Measurements from ENCODE around the gene SMAD6. TPM values are rescaled to one million over a fixed set of nuclear protein-coding genes. Genes with fewer than 3 reads are reported as not detected.

The SMAD6 gene
- total and polyA plus RNA-seq, 12 donors: 6.6 to 43.4 (median 19.7) TPM

- Histone ChIP-seq H3K36me3 (peaks cover 0 to 29% (median 0%) of the 10 kb centered on the region in 9 donors), H3K9me3 (no peaks in the 10 kb centered on the region), H3K27ac (no peak overlapping the region), H3K27me3 (no peaks in the 10 kb centered on the region), H3K4me3 (no peak overlapping the region), H3K4me1 (peaks cover 0 to 22% (median 8%) of the 10 kb centered on the region in 9 donors)
- no peak for DNase-seq
- intact Hi-C loops (cut with DNase I): loop anchor here in 1 of 10 donors (5.0 kb wide), 1 partner anchor 62 kb away; no protein-coding TSS in a partner anchor
- TF ChIP-seq, protein P1, sequence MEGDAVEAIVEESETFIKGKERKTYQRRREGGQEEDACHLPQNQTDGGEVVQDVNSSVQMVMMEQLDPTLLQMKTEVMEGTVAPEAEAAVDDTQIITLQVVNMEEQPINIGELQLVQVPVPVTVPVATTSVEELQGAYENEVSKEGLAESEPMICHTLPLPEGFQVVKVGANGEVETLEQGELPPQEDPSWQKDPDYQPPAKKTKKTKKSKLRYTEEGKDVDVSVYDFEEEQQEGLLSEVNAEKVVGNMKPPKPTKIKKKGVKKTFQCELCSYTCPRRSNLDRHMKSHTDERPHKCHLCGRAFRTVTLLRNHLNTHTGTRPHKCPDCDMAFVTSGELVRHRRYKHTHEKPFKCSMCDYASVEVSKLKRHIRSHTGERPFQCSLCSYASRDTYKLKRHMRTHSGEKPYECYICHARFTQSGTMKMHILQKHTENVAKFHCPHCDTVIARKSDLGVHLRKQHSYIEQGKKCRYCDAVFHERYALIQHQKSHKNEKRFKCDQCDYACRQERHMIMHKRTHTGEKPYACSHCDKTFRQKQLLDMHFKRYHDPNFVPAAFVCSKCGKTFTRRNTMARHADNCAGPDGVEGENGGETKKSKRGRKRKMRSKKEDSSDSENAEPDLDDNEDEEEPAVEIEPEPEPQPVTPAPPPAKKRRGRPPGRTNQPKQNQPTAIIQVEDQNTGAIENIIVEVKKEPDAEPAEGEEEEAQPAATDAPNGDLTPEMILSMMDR (IDR thresholded peaks at IDR 0.05): no peak
- 90 to 96% methylated on average over 5 of the region's 5 CpGs for WGBS, 2 donors
- no peak for ATAC-seq
Measured at GRCh38 chr15:66785637-66786036, 83.6 kb downstream of the SMAD6 start.

DNA sequence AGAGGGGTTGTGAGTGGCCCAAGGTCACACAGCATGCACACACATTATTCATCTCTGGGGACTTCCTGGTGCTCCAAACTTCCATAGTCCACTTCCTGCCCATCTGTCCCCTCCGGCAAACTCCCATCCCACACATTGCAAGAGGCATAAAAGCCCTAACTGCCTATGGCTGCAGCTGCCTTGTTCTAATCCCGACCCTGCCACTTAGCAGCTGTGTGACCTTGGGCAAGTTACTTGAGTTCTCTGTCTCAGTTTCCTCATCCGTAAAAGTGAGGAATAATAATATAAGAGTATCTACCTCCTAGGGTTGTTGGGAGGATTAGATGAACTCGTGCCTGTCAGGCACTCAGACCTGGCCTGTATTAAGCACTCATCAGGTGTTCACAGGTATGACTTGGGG lies 84.2 kb downstream of the SMAD6 start:
- peaks cover 0 to 22% (median 8%) of the 10 kb centered on the region in 9 donors for H3K4me1 ChIP-seq
- TF ChIP-seq, protein P1 (IDR thresholded peaks at IDR 0.05): no peak
- WGBS, 2 donors: 73 to 74% methylated on average over 4 of the region's 4 CpGs

GRCh38 chr15:66786708-66787488 lies 84.9 kb downstream of the SMAD6 start:
- TF ChIP-seq, protein P1 (IDR thresholded peaks at IDR 0.05): no peak
- peaks cover 0 to 22% (median 8%) of the 10 kb centered on the region in 9 donors for H3K4me1 ChIP-seq
- DNase-seq (no peak), ATAC-seq (no peak)
- intact Hi-C loops (cut with DNase I): loop anchor here in 1 of 10 donors (5.0 kb wide), 1 partner anchor 60 kb away; no protein-coding TSS in a partner anchor
- no peak overlapping the region for H3K4me3 ChIP-seq
- peaks cover 0 to 4% (median 0%) of the 10 kb centered on the region in 11 donors for H3K9me3 ChIP-seq
- peaks cover 0 to 16% (median 0%) of the 10 kb centered on the region in 9 donors for H3K36me3 ChIP-seq
- 73 to 82% methylated on average over 8 of the region's 8 CpGs for WGBS, 2 donors
- H3K27ac ChIP-seq: no peak overlapping the region
- H3K27me3 ChIP-seq: no peaks in the 10 kb centered on the region

More for the DNA sequence above, 84.2 kb downstream of the SMAD6 start:
- DNase-seq (no peak), ATAC-seq (no peak)
- peaks cover 0 to 4% (median 0%) of the 10 kb centered on the region in 11 donors for H3K9me3 ChIP-seq
- H3K4me3 ChIP-seq: no peak overlapping the region
- H3K27ac ChIP-seq: no peak overlapping the region
- intact Hi-C loops (cut with DNase I): loop anchor here in 1 of 10 donors (5.0 kb wide), 1 partner anchor 61 kb away; no protein-coding TSS in a partner anchor
- no peaks in the 10 kb centered on the region for H3K27me3 ChIP-seq
- peaks cover 0 to 23% (median 0%) of the 10 kb centered on the region in 9 donors for H3K36me3 ChIP-seq

DNA sequence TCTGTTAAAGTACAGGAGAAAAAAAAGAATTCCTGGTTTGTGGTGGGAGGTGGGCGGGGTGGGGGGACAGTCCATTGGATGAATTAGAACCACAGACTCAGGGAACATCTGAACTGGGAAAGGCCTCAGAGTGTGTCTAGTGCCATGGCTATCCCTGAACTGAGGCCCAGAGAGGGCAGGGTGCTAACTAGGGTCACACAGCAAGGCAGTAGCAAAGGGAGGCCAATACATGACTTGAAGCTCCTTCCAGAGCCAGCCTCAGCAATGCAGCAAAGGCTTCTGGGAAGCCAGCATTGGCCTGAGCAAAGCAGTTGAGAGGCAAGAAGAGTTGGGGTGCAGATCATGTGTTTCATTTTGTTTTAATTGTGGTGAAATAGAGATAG lies 85.4 kb downstream of the SMAD6 start:
- Histone ChIP-seq H3K36me3 (peaks cover 0 to 16% (median 0%) of the 10 kb centered on the region in 9 donors), H3K27me3 (no peaks in the 10 kb centered on the region), H3K9me3 (peaks cover 0 to 4% (median 0%) of the 10 kb centered on the region in 11 donors), H3K4me1 (peaks cover 0 to 18% (median 7%) of the 10 kb centered on the region in 9 donors), H3K4me3 (no peak overlapping the region), H3K27ac (no peak overlapping the region)
- 97 to 100% methylated on average over 1 of the region's 1 CpG for WGBS, 2 donors
- ATAC-seq (no peak), DNase-seq (no peak)
- TF ChIP-seq, protein P1 (IDR thresholded peaks at IDR 0.05): no peak
- intact Hi-C loops (cut with DNase I): loop anchor here in 1 of 10 donors (5.0 kb wide), 1 partner anchor 60 kb away; no protein-coding TSS in a partner anchor

Measured in heart right ventricle (tissue), 16 donors.